TTC549 (cell line): ENCODE measurements around the gene PPP1R14B.

Source experiments
- FAIRE-seq: peaks from 2 replicates; lab custom pipeline; 2012; peaks lifted over from hg19 to GRCh38; lab: Jason Lieb, UNC

Gene PPP1R14B

GRCh38 chr11:64246871-64247728 lies at the start of gene PPP1R14B:
TSS of gene PPP1R14B (minus strand) at chr11:64246943. CDS start at chr11:64246673, 270 bp downstream.
- FAIRE-seq, result no peak

GRCh38 chr11:64296236-64296635 lies 49.5 kb upstream of the PPP1R14B start:
- FAIRE-seq, result no peak

- FAIRE-seq, result no peak
Measured at GRCh38 chr11:64295760-64296159, 49.0 kb upstream of the PPP1R14B start.

GRCh38 chr11:64294774-64295173 lies 48.0 kb upstream of the PPP1R14B start:
- no peak for FAIRE-seq

- no peak for FAIRE-seq
Measured at GRCh38 chr11:64292460-64293254, 45.9 kb upstream of the PPP1R14B start.

- no peak for FAIRE-seq
Measured at GRCh38 chr11:64291752-64292459, 45.2 kb upstream of the PPP1R14B start.

- FAIRE-seq, result no peak
Measured at GRCh38 chr11:64291262-64291751, 44.6 kb upstream of the PPP1R14B start, which contains the start of gene KCNK4. TSS of gene KCNK4 (plus strand) at chr11:64291302. CDS start at chr11:64293019, 1,717 bp downstream.

GRCh38 chr11:64290352-64291261 lies 43.9 kb upstream of the PPP1R14B start:
- FAIRE-seq, result no peak

GRCh38 chr11:64289002-64289564 lies 42.3 kb upstream of the PPP1R14B start:
- FAIRE-seq, result no peak

- no peak for FAIRE-seq
Measured at GRCh38 chr11:64288353-64288750, 41.6 kb upstream of the PPP1R14B start.

GRCh38 chr11:64287676-64288352 lies 41.1 kb upstream of the PPP1R14B start:
- FAIRE-seq, result no peak

GRCh38 chr11:64286801-64287159 lies 40.0 kb upstream of the PPP1R14B start:
- no peak for FAIRE-seq

GRCh38 chr11:64285885-64286800 lies 39.4 kb upstream of the PPP1R14B start:
- FAIRE-seq, result no peak

GRCh38 chr11:64284962-64285884 lies 38.5 kb upstream of the PPP1R14B start, which contains the start of gene GPR137:
TSS of gene GPR137 (plus strand) at chr11:64285848. CDS start at chr11:64286525, 677 bp downstream.
- FAIRE-seq, result no peak

GRCh38 chr11:64284048-64284961 lies 37.6 kb upstream of the PPP1R14B start, which contains the start of gene BAD:
TSS of gene BAD (minus strand) at chr11:64284665. CDS start at chr11:64284368, 297 bp downstream.
- FAIRE-seq, result no peak

- FAIRE-seq, result no peak
Measured at GRCh38 chr11:64283092-64283491, 36.3 kb upstream of the PPP1R14B start.
